ENCODE results near the gene ABHD6. TPM values are rescaled to one million over a fixed set of nuclear protein-coding genes. Genes with fewer than 3 reads are reported as not detected.

Gene ABHD6
- total RNA-seq, 1 donor from 2014 or later = 5.2 TPM

- Histone ChIP-seq H3K9me3 (ENCODE audit: control insufficient read depth in 3 of 3, low read length in 3 of 3) (no peaks in the 10 kb centered on the region), H3K27ac (ENCODE audit: low read depth, low read length) (peak overlapping the region; percentile 19), H3K4me1 (ENCODE audit: control insufficient read depth in 3 of 3, insufficient read depth in 3 of 3, low read length in 3 of 3) (peaks cover 0 to 6% (median 2%) of the 10 kb centered on the region in 3 donors), H3K4me3 (ENCODE audit: low read length in 3 of 3) (no peak overlapping the region), H3K27me3 (ENCODE audit: control insufficient read depth in 3 of 3, insufficient read depth in 3 of 3, low read length in 3 of 3) (no peaks in the 10 kb centered on the region), H3K36me3 (ENCODE audit: control insufficient read depth in 3 of 3, insufficient read depth in 3 of 3, low read length in 3 of 3) (no peaks in the 10 kb centered on the region), H3K9ac (ENCODE audit: low read depth in 1 of 3, low read length in 3 of 3) (no peak overlapping the region)
These were observed 88.0 kb downstream of the ABHD6 start for GRCh38 chr3:58325525-58325992.

- H3K27me3 ChIP-seq (ENCODE audit: control insufficient read depth in 3 of 3, insufficient read depth in 3 of 3, low read length in 3 of 3) = no peaks in the 10 kb centered on the region
- no peaks in the 10 kb centered on the region for H3K36me3 ChIP-seq (ENCODE audit: control insufficient read depth in 3 of 3, insufficient read depth in 3 of 3, low read length in 3 of 3)
- peaks cover 0 to 6% (median 2%) of the 10 kb centered on the region in 3 donors for H3K4me1 ChIP-seq (ENCODE audit: control insufficient read depth in 3 of 3, insufficient read depth in 3 of 3, low read length in 3 of 3)
- no peak overlapping the region for H3K9ac ChIP-seq (ENCODE audit: low read depth in 1 of 3, low read length in 3 of 3)
- no peak overlapping the region for H3K4me3 ChIP-seq (ENCODE audit: low read length in 3 of 3)
- no peaks in the 10 kb centered on the region for H3K9me3 ChIP-seq (ENCODE audit: control insufficient read depth in 3 of 3, low read length in 3 of 3)
- no peak overlapping the region for H3K27ac ChIP-seq (ENCODE audit: low read depth, low read length)
These were observed 88.8 kb downstream of the ABHD6 start for GRCh38 chr3:58326267-58326900.

- Histone ChIP-seq H3K36me3 (ENCODE audit: control insufficient read depth in 3 of 3, insufficient read depth in 3 of 3, low read length in 3 of 3) (no peaks in the 10 kb centered on the region), H3K27ac (ENCODE audit: low read depth, low read length) (no peak overlapping the region), H3K27me3 (ENCODE audit: control insufficient read depth in 3 of 3, insufficient read depth in 3 of 3, low read length in 3 of 3) (no peaks in the 10 kb centered on the region), H3K4me3 (ENCODE audit: low read length in 3 of 3) (no peak overlapping the region), H3K9me3 (ENCODE audit: control insufficient read depth in 3 of 3, low read length in 3 of 3) (no peaks in the 10 kb centered on the region), H3K4me1 (ENCODE audit: control insufficient read depth in 3 of 3, insufficient read depth in 3 of 3, low read length in 3 of 3) (peaks cover 9 to 14% (median 14%) of the 10 kb centered on the region in 3 donors), H3K9ac (ENCODE audit: low read depth in 1 of 3, low read length in 3 of 3) (no peak overlapping the region)
These were observed 91.7 kb downstream of the ABHD6 start for GRCh38 chr3:58329150-58329921.

- H3K9me3 ChIP-seq (ENCODE audit: control insufficient read depth in 3 of 3, low read length in 3 of 3) = no peaks in the 10 kb centered on the region
- H3K27ac ChIP-seq (ENCODE audit: low read depth, low read length) = no peak overlapping the region
- no peaks in the 10 kb centered on the region for H3K36me3 ChIP-seq (ENCODE audit: control insufficient read depth in 3 of 3, insufficient read depth in 3 of 3, low read length in 3 of 3)
- no peak overlapping the region for H3K9ac ChIP-seq (ENCODE audit: low read depth in 1 of 3, low read length in 3 of 3)
- peaks cover 9 to 20% (median 19%) of the 10 kb centered on the region in 3 donors for H3K4me1 ChIP-seq (ENCODE audit: control insufficient read depth in 3 of 3, insufficient read depth in 3 of 3, low read length in 3 of 3)
- no peak overlapping the region for H3K4me3 ChIP-seq (ENCODE audit: low read length in 3 of 3)
- no peaks in the 10 kb centered on the region for H3K27me3 ChIP-seq (ENCODE audit: control insufficient read depth in 3 of 3, insufficient read depth in 3 of 3, low read length in 3 of 3)
These were observed 92.4 kb downstream of the ABHD6 start for GRCh38 chr3:58329922-58330413.

GRCh38 chr3:58331593-58332152, 94.1 kb downstream of the ABHD6 start:
- Histone ChIP-seq H3K4me1 (ENCODE audit: control insufficient read depth in 3 of 3, insufficient read depth in 3 of 3, low read length in 3 of 3) (peaks cover 13 to 25% (median 20%) of the 10 kb centered on the region in 3 donors), H3K27me3 (ENCODE audit: control insufficient read depth in 3 of 3, insufficient read depth in 3 of 3, low read length in 3 of 3) (no peaks in the 10 kb centered on the region), H3K4me3 (ENCODE audit: low read length in 3 of 3) (no peak overlapping the region), H3K9me3 (ENCODE audit: control insufficient read depth in 3 of 3, low read length in 3 of 3) (no peaks in the 10 kb centered on the region), H3K9ac (ENCODE audit: low read depth in 1 of 3, low read length in 3 of 3) (no peak overlapping the region), H3K27ac (ENCODE audit: low read depth, low read length) (no peak overlapping the region), H3K36me3 (ENCODE audit: control insufficient read depth in 3 of 3, insufficient read depth in 3 of 3, low read length in 3 of 3) (peaks cover 0 to 3% (median 0%) of the 10 kb centered on the region in 3 donors)

GRCh38 chr3:58332575-58333188, 95.1 kb downstream of the ABHD6 start, which contains the start of gene PXK:
Gene PXK, plus strand, starts transcription at chr3:58332892. Its CDS starts 97 bp downstream, at chr3:58332989.
- no peaks in the 10 kb centered on the region for H3K9me3 ChIP-seq (ENCODE audit: control insufficient read depth in 3 of 3, low read length in 3 of 3)
- H3K4me1 ChIP-seq (ENCODE audit: control insufficient read depth in 3 of 3, insufficient read depth in 3 of 3, low read length in 3 of 3) = peaks cover 13 to 25% (median 20%) of the 10 kb centered on the region in 3 donors
- no peaks in the 10 kb centered on the region for H3K27me3 ChIP-seq (ENCODE audit: control insufficient read depth in 3 of 3, insufficient read depth in 3 of 3, low read length in 3 of 3)
- peaks cover 0 to 3% (median 0%) of the 10 kb centered on the region in 3 donors for H3K36me3 ChIP-seq (ENCODE audit: control insufficient read depth in 3 of 3, insufficient read depth in 3 of 3, low read length in 3 of 3)
- peak within 1 kb of the TSS; percentile 44 for H3K27ac ChIP-seq (ENCODE audit: low read depth, low read length)
- peak within 1 kb of the TSS; percentile 80 to 84 (median 83) for H3K9ac ChIP-seq (ENCODE audit: low read depth in 1 of 3, low read length in 3 of 3)
- peak within 1 kb of the TSS; percentile 87 to 93 (median 89) for H3K4me3 ChIP-seq (ENCODE audit: low read length in 3 of 3)

- Histone ChIP-seq H3K9ac (ENCODE audit: low read depth in 1 of 3, low read length in 3 of 3) (peak overlapping the region; percentile 76 to 83 (median 80)), H3K27me3 (ENCODE audit: control insufficient read depth in 3 of 3, insufficient read depth in 3 of 3, low read length in 3 of 3) (no peaks in the 10 kb centered on the region), H3K4me3 (ENCODE audit: low read length in 3 of 3) (peak overlapping the region; percentile 87 to 93 (median 89)), H3K4me1 (ENCODE audit: control insufficient read depth in 3 of 3, insufficient read depth in 3 of 3, low read length in 3 of 3) (peaks cover 13 to 25% (median 20%) of the 10 kb centered on the region in 3 donors), H3K27ac (ENCODE audit: low read depth, low read length) (no peak overlapping the region), H3K9me3 (ENCODE audit: control insufficient read depth in 3 of 3, low read length in 3 of 3) (no peaks in the 10 kb centered on the region), H3K36me3 (ENCODE audit: control insufficient read depth in 3 of 3, insufficient read depth in 3 of 3, low read length in 3 of 3) (peaks cover 0 to 3% (median 0%) of the 10 kb centered on the region in 3 donors)
These were observed 95.8 kb downstream of the ABHD6 start for GRCh38 chr3:58333206-58334012.

GRCh38 chr3:58334013-58334321, 96.4 kb downstream of the ABHD6 start:
- H3K27ac ChIP-seq (ENCODE audit: low read depth, low read length) = no peak overlapping the region
- peak overlapping the region; percentile 76 to 83 (median 80) for H3K9ac ChIP-seq (ENCODE audit: low read depth in 1 of 3, low read length in 3 of 3)

GRCh38 chr3:58334506-58334884, 96.9 kb downstream of the ABHD6 start:
- no peaks in the 10 kb centered on the region for H3K9me3 ChIP-seq (ENCODE audit: control insufficient read depth in 3 of 3, low read length in 3 of 3)
- H3K27me3 ChIP-seq (ENCODE audit: control insufficient read depth in 3 of 3, insufficient read depth in 3 of 3, low read length in 3 of 3) = no peaks in the 10 kb centered on the region
- peaks cover 0 to 3% (median 0%) of the 10 kb centered on the region in 3 donors for H3K36me3 ChIP-seq (ENCODE audit: control insufficient read depth in 3 of 3, insufficient read depth in 3 of 3, low read length in 3 of 3)
- H3K27ac ChIP-seq (ENCODE audit: low read depth, low read length) = peak overlapping the region; percentile 30
- H3K4me3 ChIP-seq (ENCODE audit: low read length in 3 of 3) = no peak overlapping the region
- H3K9ac ChIP-seq (ENCODE audit: low read depth in 1 of 3, low read length in 3 of 3) = peak overlapping the region in 1 of 3 donors; percentile 1
- peaks cover 13 to 25% (median 20%) of the 10 kb centered on the region in 3 donors for H3K4me1 ChIP-seq (ENCODE audit: control insufficient read depth in 3 of 3, insufficient read depth in 3 of 3, low read length in 3 of 3)

More at GRCh38 chr3:58334013-58334321, 96.4 kb downstream of the ABHD6 start:
- Histone ChIP-seq H3K4me1 (ENCODE audit: control insufficient read depth in 3 of 3, insufficient read depth in 3 of 3, low read length in 3 of 3) (peaks cover 13 to 25% (median 20%) of the 10 kb centered on the region in 3 donors), H3K27me3 (ENCODE audit: control insufficient read depth in 3 of 3, insufficient read depth in 3 of 3, low read length in 3 of 3) (no peaks in the 10 kb centered on the region), H3K36me3 (ENCODE audit: control insufficient read depth in 3 of 3, insufficient read depth in 3 of 3, low read length in 3 of 3) (peaks cover 0 to 3% (median 0%) of the 10 kb centered on the region in 3 donors), H3K4me3 (ENCODE audit: low read length in 3 of 3) (peak overlapping the region; percentile 87 to 93 (median 89)), H3K9me3 (ENCODE audit: control insufficient read depth in 3 of 3, low read length in 3 of 3) (no peaks in the 10 kb centered on the region)
